ENCODE data around the gene DGKZ.

Gene DGKZ

DNA sequence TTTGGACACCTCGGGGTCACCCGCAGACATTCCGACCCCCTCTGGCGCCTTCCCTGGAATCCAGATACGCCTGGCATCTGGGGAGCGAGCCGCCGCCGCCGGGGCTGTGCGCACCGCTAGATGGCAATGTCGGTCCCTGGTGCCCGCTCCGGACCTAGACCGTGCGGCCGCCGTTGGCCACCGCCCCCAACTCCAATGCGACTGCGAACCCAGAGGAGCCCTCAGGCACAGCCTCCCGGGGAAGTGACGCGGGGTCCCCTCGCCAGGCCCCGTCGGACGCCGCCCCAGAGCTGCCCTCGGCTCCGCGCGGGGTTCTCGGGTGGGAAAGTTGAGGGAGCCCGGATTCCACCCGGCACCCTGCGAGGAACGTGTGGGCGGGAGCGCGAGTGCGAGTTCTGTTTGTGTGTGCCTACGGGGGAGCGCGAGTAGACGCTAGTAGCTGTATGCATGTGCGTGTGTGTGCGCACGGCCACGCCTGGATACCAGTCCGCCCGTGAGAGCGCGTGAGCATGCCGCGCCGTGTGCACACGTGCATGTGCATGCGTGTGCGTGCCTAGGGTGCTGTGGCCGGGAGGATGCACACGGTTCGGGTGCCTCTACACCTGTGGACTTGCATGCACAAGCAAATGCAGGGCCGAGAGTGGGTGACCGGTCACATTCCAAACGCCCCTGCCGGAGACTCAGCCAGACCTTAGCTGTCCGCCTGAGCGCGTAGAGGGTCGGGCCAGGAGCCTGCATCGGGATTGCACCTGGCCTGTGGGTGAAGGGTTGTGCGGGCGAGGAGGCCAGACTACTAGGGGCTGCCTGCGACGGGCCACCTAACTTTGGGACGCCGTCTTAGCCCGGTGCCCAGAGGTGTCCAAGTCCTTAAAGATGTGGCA lies 42.4 kb downstream of the DGKZ start:
- Histone ChIP-seq H4K20me1 (ENCODE audit: insufficient read depth, low read length) (no peaks in the 10 kb centered on the region), H3K27me3 (ENCODE audit: insufficient read depth, low read length) (peaks cover 4% of the 10 kb centered on the region; the same call in 1 of the 2 replicates), H3K27ac (ENCODE audit: low read depth, low read length, poor library complexity, severe bottlenecking) (no peak overlapping the region), H3K9me3 (ENCODE audit: low read length) (no peaks in the 10 kb centered on the region), H3K79me2 (ENCODE audit: insufficient read depth, low read length) (no peaks in the 10 kb centered on the region), H3K4me3 (ENCODE audit: low read depth, low read length, poor library complexity, severe bottlenecking) (peak overlapping the region; percentile 58), H3K4me2 (ENCODE audit: low read length) (peak overlapping the region; percentile 80), H3K4me1 (ENCODE audit: insufficient read depth, low read length, severe bottlenecking) (peaks cover 24% of the 10 kb centered on the region), H3K9ac (ENCODE audit: low read length) (no peak overlapping the region), H3F3A (ENCODE audit: insufficient read depth, low read length) (no peaks in the 10 kb centered on the region), H3K36me3 (ENCODE audit: insufficient read depth, low read length) (no peaks in the 10 kb centered on the region), H2AFZ (ENCODE audit: low read length) (no peak overlapping the region), H3K9me2 (ENCODE audit: low read depth, low read length) (no peaks in the 10 kb centered on the region)
- TF ChIP-seq, protein P1, sequence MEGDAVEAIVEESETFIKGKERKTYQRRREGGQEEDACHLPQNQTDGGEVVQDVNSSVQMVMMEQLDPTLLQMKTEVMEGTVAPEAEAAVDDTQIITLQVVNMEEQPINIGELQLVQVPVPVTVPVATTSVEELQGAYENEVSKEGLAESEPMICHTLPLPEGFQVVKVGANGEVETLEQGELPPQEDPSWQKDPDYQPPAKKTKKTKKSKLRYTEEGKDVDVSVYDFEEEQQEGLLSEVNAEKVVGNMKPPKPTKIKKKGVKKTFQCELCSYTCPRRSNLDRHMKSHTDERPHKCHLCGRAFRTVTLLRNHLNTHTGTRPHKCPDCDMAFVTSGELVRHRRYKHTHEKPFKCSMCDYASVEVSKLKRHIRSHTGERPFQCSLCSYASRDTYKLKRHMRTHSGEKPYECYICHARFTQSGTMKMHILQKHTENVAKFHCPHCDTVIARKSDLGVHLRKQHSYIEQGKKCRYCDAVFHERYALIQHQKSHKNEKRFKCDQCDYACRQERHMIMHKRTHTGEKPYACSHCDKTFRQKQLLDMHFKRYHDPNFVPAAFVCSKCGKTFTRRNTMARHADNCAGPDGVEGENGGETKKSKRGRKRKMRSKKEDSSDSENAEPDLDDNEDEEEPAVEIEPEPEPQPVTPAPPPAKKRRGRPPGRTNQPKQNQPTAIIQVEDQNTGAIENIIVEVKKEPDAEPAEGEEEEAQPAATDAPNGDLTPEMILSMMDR (IDR thresholded peaks at IDR 0.05; ENCODE audit: low read length): peak; percentile 85
- no peak for TF ChIP-seq EZH2 (IDR thresholded peaks at IDR 0.05; ENCODE audit: borderline replicate concordance, low read length)

DNA sequence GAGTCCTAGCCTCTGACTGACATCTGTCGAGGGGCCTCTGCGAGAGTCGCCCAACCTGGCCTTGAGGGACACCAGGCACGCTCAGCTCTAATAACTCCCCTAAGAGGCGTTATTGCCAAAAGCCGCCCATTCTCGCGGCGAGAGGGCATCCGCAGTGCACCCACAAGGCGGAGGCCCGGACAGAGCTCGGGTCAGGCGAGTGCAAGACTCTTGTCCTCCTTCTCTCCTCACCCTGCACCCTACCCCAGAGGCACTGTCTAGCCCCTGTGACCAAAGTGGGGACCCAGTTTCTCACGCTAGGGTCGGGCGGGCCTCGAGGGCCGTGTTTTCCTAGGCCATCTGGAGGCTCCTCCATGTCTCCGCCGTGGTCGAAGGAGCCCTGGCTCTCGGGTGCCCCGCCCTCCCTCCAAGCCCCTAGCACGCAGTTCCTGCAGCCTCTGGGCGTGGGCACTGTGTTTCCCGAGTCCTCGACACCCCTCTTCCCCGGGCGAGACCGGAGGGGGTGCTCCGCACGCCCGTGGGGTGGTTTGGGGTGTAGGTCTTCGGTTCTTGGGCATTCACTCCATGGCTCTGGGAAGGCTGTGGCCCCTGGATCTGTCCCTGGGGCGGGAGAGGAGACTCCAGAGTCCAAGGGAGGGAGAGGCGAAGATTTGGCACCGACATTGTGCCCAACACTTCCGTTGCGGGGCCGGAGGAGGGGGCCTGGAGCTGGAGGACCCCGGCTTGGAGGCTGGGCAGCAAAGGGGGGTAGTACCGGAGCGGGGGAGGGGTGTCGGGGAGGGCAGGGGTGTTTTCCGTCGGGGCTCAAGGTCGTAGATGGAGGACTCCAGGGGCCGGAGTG lies 43.3 kb downstream of the DGKZ start:
- Histone ChIP-seq H3K27me3 (ENCODE audit: insufficient read depth, low read length) (peaks cover 4% of the 10 kb centered on the region; the same call in 1 of the 2 replicates), H3K4me2 (ENCODE audit: low read length) (peak overlapping the region; percentile 80), H3K9ac (ENCODE audit: low read length) (no peak overlapping the region), H3K9me2 (ENCODE audit: low read depth, low read length) (no peaks in the 10 kb centered on the region), H3K79me2 (ENCODE audit: insufficient read depth, low read length) (no peaks in the 10 kb centered on the region), H2AFZ (ENCODE audit: low read length) (no peak overlapping the region), H3F3A (ENCODE audit: insufficient read depth, low read length) (no peaks in the 10 kb centered on the region), H3K4me3 (ENCODE audit: low read depth, low read length, poor library complexity, severe bottlenecking) (peak overlapping the region; percentile 58), H3K4me1 (ENCODE audit: insufficient read depth, low read length, severe bottlenecking) (peaks cover 24% of the 10 kb centered on the region), H3K27ac (ENCODE audit: low read depth, low read length, poor library complexity, severe bottlenecking) (no peak overlapping the region), H3K36me3 (ENCODE audit: insufficient read depth, low read length) (no peaks in the 10 kb centered on the region), H3K9me3 (ENCODE audit: low read length) (no peaks in the 10 kb centered on the region), H4K20me1 (ENCODE audit: insufficient read depth, low read length) (no peaks in the 10 kb centered on the region)
- no peak for TF ChIP-seq EZH2 (IDR thresholded peaks at IDR 0.05; ENCODE audit: borderline replicate concordance, low read length)
- TF ChIP-seq, protein P1 (IDR thresholded peaks at IDR 0.05; ENCODE audit: low read length): no peak

DNA sequence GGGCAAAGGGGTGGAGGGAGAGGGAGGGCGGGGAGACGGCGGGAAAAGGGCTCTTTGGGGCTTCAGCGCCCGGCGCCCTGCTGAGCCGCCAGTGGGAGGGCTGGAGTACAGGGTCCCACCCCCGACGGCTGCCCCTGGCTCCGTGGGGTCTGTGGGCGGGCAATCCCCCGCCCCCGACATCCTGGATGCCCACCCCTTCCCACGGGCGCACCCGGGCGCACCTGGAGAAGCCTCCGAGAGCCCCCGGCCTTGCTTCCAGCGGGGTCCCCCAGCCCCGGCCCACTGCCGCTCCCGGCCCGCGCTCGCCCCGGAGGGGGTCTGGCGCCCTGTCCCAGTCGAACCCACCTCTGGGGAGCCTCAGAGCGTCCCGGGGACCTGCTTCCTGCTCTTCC lies 43.9 kb downstream of the DGKZ start:
- Histone ChIP-seq H3K4me3 (ENCODE audit: low read depth, low read length, poor library complexity, severe bottlenecking) (peak overlapping the region; percentile 47), H3K79me2 (ENCODE audit: insufficient read depth, low read length) (no peaks in the 10 kb centered on the region), H3K9ac (ENCODE audit: low read length) (no peak overlapping the region), H3F3A (ENCODE audit: insufficient read depth, low read length) (no peaks in the 10 kb centered on the region), H3K27ac (ENCODE audit: low read depth, low read length, poor library complexity, severe bottlenecking) (no peak overlapping the region), H3K9me3 (ENCODE audit: low read length) (no peaks in the 10 kb centered on the region), H3K36me3 (ENCODE audit: insufficient read depth, low read length) (no peaks in the 10 kb centered on the region; the same call in 1 of the 2 replicates), H3K27me3 (ENCODE audit: insufficient read depth, low read length) (peaks cover 4% of the 10 kb centered on the region; the same call in 1 of the 2 replicates), H3K4me2 (ENCODE audit: low read length) (peak overlapping the region; percentile 52; the same call in 1 of the 2 replicates), H3K9me2 (ENCODE audit: low read depth, low read length) (no peaks in the 10 kb centered on the region), H3K4me1 (ENCODE audit: insufficient read depth, low read length, severe bottlenecking) (peaks cover 24% of the 10 kb centered on the region), H4K20me1 (ENCODE audit: insufficient read depth, low read length) (no peaks in the 10 kb centered on the region), H2AFZ (ENCODE audit: low read length) (no peak overlapping the region)
- TF ChIP-seq EZH2 (IDR thresholded peaks at IDR 0.05; ENCODE audit: borderline replicate concordance, low read length): no peak
- TF ChIP-seq, protein P1 (IDR thresholded peaks at IDR 0.05; ENCODE audit: low read length): no peak
